Measurements from ENCODE around the gene IGFBP7.

Gene IGFBP7

GRCh38 chr4:57098415-57098814 lies 11.8 kb downstream of the IGFBP7 start:
- no peak for DNase-seq (ENCODE audit: low read depth in 3 of 3, low spot score in 1 of 3)

DNA sequence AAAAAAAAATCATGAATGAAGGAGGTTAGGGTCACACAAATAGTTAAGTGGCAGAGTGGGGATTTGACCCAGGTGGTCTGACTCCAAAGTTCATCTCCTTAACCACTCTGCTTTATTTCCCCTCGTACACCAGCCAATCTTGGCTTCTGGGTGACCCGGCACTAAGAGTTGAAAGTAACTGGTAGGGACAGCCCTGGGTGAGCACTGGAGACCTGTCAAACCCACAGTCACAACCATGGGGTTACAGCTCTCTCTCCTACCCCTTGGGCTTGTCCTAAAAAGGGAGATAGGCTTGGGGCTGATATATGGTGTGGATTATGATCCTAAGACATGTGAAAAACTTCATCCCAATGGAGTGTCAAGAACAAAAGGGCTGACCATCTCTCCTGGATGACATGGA lies 12.5 kb downstream of the IGFBP7 start:
- DNase-seq (ENCODE audit: low read depth in 3 of 3, low spot score in 1 of 3): no peak

- no peak for DNase-seq (ENCODE audit: low read depth in 3 of 3, low spot score in 1 of 3)
Measured at GRCh38 chr4:57095956-57096355, 14.2 kb downstream of the IGFBP7 start.

- no peak for DNase-seq (ENCODE audit: low read depth in 3 of 3, low spot score in 1 of 3)
Measured at GRCh38 chr4:57095245-57095644, 14.9 kb downstream of the IGFBP7 start.

- no peak for DNase-seq (ENCODE audit: low read depth in 3 of 3, low spot score in 1 of 3)
Measured at GRCh38 chr4:57094832-57095223, 15.4 kb downstream of the IGFBP7 start.

- no peak for DNase-seq (ENCODE audit: low read depth in 3 of 3, low spot score in 1 of 3)
Measured at GRCh38 chr4:57093845-57094831, 16.0 kb downstream of the IGFBP7 start.

- no peak for DNase-seq (ENCODE audit: low read depth in 3 of 3, low spot score in 1 of 3)
Measured at GRCh38 chr4:57091657-57092162, 18.5 kb downstream of the IGFBP7 start.

- no peak for DNase-seq (ENCODE audit: low read depth in 3 of 3, low spot score in 1 of 3)
Measured at GRCh38 chr4:57090079-57090478, 20.1 kb downstream of the IGFBP7 start.

- DNase-seq (ENCODE audit: low read depth in 3 of 3, low spot score in 1 of 3): no peak
Measured at GRCh38 chr4:57089549-57089948, 20.6 kb downstream of the IGFBP7 start.

GRCh38 chr4:57086031-57086723 lies 24.0 kb downstream of the IGFBP7 start:
- DNase-seq (ENCODE audit: low read depth in 3 of 3, low spot score in 1 of 3): no peak

GRCh38 chr4:57085278-57085677 lies 24.9 kb downstream of the IGFBP7 start:
- DNase-seq (ENCODE audit: low read depth in 3 of 3, low spot score in 1 of 3): no peak

- DNase-seq (ENCODE audit: low read depth in 3 of 3, low spot score in 1 of 3): no peak
Measured at GRCh38 chr4:57084360-57084759, 25.8 kb downstream of the IGFBP7 start.

GRCh38 chr4:57083090-57083489 lies 27.1 kb downstream of the IGFBP7 start:
- no peak for DNase-seq (ENCODE audit: low read depth in 3 of 3, low spot score in 1 of 3)

DNA sequence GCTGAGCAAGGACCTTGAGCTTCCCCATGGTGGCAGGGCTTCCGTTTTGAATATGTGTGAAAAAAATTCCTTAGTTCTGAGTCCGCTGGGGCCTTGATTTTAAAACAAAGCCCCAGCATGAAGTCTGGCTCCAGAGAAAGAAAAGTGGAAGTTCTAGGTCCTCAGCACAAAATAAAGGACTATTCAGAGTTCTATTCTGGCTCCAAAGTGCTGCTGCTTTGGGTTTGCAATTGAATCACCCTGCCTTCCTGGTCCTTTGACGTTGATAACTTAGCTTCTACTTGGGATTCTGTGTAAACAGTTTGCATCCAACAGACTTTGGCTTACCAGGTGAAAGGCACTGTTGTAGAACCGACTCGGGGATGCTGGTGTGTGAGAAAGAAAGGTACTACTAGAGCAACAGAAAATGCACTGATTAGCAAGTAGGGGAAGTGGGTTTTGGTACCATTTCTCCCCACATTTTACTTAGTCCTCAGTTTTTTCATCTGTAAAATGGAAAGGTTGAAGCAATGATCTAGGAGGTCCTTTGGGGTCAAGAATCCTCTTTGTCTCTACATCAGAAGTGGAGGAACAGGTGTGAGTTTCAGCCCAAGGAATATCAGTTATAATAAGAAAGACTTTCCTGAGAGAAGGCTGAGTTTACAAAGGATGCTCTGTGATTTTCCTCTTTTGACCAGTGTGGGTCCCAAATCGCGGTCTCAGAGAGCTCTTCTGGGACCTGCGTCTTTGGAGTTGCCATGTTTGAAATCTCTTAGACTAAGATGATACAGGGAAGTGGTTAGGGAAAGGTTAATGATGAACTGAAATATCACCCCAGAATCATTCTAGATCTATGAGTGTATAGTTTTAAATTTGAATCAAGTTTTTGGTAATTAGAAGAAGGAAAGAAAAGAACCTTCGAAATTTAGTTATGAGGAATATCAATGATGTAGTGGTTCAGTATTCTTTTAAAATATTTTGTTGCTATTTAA lies 28.2 kb downstream of the IGFBP7 start:
- no peak for DNase-seq (ENCODE audit: low read depth in 3 of 3, low spot score in 1 of 3)

DNA sequence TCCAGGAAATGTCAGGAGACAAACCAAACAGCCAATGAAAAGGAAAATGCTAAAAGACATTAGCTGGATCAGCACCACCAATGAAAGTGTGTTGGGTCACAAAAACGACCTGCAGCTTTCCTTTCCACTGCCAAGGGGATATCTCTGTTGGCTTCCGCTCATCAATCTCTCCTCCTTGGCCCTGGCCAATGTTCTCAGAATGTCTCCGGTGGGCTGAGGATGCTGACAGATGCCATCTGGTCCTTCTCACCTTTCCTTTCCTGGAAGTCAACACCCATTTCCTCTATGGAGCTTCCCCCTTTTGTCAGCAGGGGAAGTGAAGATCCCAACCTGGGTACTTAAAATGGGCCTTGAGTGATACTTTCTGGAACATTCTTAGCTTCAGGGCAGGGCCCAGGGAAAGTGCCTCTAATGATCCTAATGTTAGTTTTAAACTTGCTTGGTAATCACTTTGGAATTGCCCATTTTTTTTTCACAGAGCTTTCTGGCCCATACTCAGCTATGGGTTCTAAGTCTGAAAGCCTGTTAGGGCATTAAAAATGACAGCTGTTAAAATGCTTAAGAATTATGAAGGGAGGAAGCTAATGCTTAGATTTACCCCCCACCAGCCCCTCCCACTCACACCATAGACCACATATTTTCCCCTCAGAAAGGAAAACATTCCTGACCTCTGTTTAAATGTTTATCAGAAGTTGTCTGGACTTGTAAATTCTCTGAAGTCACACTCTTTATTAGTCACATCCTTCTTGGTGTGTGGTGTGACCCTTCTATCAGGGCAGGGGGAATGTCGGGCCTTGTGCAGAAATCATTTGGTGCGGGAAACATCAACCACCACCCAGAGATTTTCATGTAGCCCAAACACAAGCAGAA lies 29.2 kb downstream of the IGFBP7 start:
- no peak for DNase-seq (ENCODE audit: low read depth in 3 of 3, low spot score in 1 of 3)

DNA sequence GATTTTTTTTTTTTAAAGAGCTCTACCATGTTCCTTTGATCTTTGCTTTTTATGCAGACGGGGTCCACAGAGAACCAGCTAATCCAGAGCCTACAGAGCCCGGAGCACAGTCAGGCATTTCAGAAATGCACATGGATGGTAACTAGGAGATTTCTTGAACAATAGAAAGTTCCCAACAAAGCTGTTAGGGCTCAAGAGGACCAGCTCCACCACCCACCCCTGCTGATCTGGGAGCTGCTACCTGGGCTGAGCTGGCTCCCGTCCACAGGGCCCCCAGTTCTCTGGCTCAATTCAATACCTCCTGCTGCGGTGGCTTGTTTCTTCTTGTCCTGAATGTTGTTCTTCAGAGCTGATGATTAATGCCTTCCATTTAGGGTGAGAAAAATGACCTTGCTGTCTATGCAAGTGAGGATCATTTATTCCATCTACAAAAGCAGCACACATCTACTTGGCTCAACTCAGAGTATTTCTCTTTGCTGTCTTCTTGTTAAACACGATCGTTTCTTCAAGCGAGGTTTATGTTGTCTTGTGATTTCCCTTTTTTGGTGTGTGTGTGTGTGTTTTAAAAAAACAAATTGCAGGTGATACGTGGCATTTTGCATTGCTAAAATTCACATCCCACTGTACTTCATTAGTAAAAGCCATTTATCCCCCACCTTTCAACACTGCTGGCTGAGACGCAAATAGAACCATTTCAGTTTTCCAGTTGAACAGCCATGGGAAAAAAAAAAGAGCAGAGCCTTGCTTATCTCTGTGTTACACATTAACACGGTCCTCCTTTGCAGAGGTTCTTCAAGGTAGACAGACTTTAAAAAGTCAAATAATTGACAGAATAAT lies 31.3 kb downstream of the IGFBP7 start:
- no peak for DNase-seq (ENCODE audit: low read depth in 3 of 3, low spot score in 1 of 3)

DNA sequence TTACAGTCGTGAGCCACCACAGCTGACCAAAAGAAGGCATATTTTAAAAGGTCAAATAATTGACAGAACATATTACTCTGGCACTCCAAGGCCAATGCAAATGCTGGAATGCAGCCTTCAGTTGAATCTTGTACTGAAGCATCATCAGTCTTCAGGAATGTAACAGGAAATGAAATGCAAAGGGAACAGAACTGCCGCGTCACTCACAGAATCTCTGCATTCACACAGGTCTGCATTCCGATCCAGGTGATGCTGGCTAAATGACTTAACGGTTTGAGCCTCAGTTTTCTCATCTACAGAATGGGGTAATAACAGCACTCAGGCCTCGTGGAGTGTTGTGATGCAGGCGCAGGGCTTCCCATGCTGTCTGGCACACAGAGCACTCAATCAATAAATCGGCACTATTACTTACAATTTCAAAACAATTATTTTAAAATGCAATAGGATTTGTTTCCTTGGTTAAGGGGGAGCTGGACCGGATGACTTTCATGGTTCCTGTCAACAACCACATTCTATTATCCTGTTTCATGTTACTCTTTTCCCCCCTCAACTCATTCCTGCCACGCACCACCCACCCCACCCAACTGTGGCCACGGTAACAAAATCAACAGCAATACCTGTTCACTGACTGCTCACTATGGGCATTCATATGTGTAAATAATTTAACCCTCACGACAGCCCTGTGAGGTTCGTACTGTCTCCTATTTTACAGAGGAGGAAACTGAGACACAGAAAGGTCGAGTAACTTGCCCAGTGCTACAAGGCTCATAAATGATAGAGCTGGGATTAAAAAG lies 32.4 kb downstream of the IGFBP7 start:
- DNase-seq (ENCODE audit: low read depth in 3 of 3, low spot score in 1 of 3): no peak

DNA sequence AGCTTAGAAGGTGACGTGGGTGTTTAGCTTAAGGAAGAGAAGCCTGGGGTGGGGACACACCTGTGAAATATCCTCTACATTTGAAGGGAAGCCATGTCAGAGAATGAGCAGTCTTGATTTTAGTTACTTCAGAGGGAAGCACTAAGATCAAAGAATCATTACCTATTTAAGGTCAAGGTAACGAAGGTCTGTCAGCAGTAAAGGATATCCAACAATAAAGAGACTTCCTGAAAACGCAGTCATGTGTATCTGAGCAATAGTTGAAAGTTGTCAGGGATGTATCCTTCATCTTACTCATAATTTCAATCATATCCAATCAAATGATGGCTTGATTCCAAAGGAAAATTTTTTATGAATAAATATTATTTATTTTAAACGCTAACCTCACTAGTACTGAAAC lies 33.5 kb downstream of the IGFBP7 start:
- no peak for DNase-seq (ENCODE audit: low read depth in 3 of 3, low spot score in 1 of 3)
